B cell (primary cell): ENCODE results near the gene GATA5. TPM values are rescaled to one million over a fixed set of nuclear protein-coding genes. Genes with fewer than 3 reads are reported as not detected.

ENCODE experiments used
- ATAC-seq: fragments of 200-7000 bp; cut with Tn5 transposase; one replicate; pipeline ENCODE4 v1.10.0; 2021; ENCODE audit warnings: low read depth, mild to moderate bottlenecking, moderate number of reproducible peaks, moderate library complexity
- CTCF ChIA-PET: fragments of 350-600 bp; sonication (Branson Sonifier 250); formaldehyde crosslinking; loops from one replicate; lab custom pipeline; 2021; ENCODE audit warnings: antibody characterized with exemption, inconsistent platforms; lab: Charles Lee
- POLR2A ChIA-PET: fragments of 350-600 bp; sonication (Branson Sonifier 250); formaldehyde crosslinking; loops from one replicate; lab custom pipeline; 2021; ENCODE audit warnings: antibody characterized with exemption; lab: Charles Lee
- DNase-seq: peaks from one replicate; pipeline ENCODE4 v3.0.0; 2013
- H2AFZ ChIP-seq: 2 replicates; pipeline ENCODE4 v1.6.1; 2012; ENCODE audit warnings: mild to moderate bottlenecking, low read depth, low read length; ENCODE audit not compliant: insufficient read depth, poor library complexity, severe bottlenecking
- H3K27ac ChIP-seq, 2 donors: 1 replicate in 1 of 2; 2 replicates in 1 of 2; pipeline ENCODE4 v1.5.1; 2012 to 2013; ENCODE audit warnings: low read length in 2 of 2, mild to moderate bottlenecking in 2 of 2, moderate library complexity in 1 of 2
- H3K27me3 ChIP-seq, 4 experiments: fragments of 200-600 bp in 1 of 4; sonication (generic) in 1 of 4; replicated peaks in 1 of 4; 1 replicate in 2 of 4; 2 replicates in 2 of 4; pipeline versions ENCODE4 v1.6.1 to v1.7.0; 2013 to 2016; ENCODE audit warnings: low read length in 3 of 4, mild to moderate bottlenecking in 2 of 4, mixed read lengths in 1 of 4, moderate library complexity in 1 of 4; ENCODE audit not compliant: insufficient read depth in 4 of 4, control insufficient read depth in 3 of 4; ENCODE audit errors: control extremely low read depth in 1 of 4
- H3K36me3 ChIP-seq, 2 experiments: replicated peaks in 1 of 2; 1 replicate in 1 of 2; 2 replicates in 1 of 2; pipeline versions ENCODE4 v1.6.1 to v1.7.1; 2013; ENCODE audit warnings: low read length in 1 of 2; ENCODE audit not compliant: insufficient read depth in 2 of 2, control insufficient read depth in 1 of 2; ENCODE audit errors: control extremely low read depth in 1 of 2, extremely low read depth in 1 of 2
- H3K4me1 ChIP-seq, 2 donors: fragments of 200-600 bp in 1 of 2; sonication (generic) in 1 of 2; 1 replicate in 1 of 2; 2 replicates in 1 of 2; pipeline versions ENCODE4 v1.5.1 to v1.6.1; 2013 to 2017; ENCODE audit warnings: low read length in 2 of 2; ENCODE audit not compliant: control insufficient read depth in 2 of 2, insufficient read depth in 2 of 2
- H3K4me2 ChIP-seq: replicated peaks from 2 replicates; pipeline ENCODE3; 2012; ENCODE audit warnings: mild to moderate bottlenecking, low read depth, low read length; ENCODE audit not compliant: poor library complexity, severe bottlenecking
- H3K4me3 ChIP-seq, 5 experiments: fragments of 200-600 bp in 1 of 5; sonication (generic) in 1 of 5; 1 replicate in 3 of 5; 2 replicates in 2 of 5; pipeline versions ENCODE4 v1.5.1 to v1.7.0; 2011 to 2016; ENCODE audit warnings: low read length in 4 of 5, mild to moderate bottlenecking in 4 of 5, low read depth in 2 of 5, control low read depth in 1 of 5, moderate library complexity in 1 of 5; ENCODE audit not compliant: insufficient read depth in 1 of 5; ENCODE audit errors: control extremely low read depth in 1 of 5, extremely low read depth in 1 of 5
- H3K79me2 ChIP-seq: fragments of 200-600 bp; sonication (generic); one replicate; pipeline ENCODE4 v1.6.0; 2016; ENCODE audit warnings: low read length; ENCODE audit not compliant: control insufficient read depth, insufficient read depth
- H3K9ac ChIP-seq: fragments of 200-600 bp; sonication (generic); 2 replicates; pipeline ENCODE4 v1.6.1; 2017; ENCODE audit warnings: mild to moderate bottlenecking, low read length, moderate library complexity
- H3K9me3 ChIP-seq, 3 donors: one replicate each; pipeline versions ENCODE4 v1.6.1 to v1.7.1; 2013; ENCODE audit warnings: low read length in 2 of 3; ENCODE audit not compliant: control insufficient read depth in 2 of 3, insufficient read depth in 1 of 3; ENCODE audit errors: control extremely low read depth in 1 of 3
- H4K20me1 ChIP-seq: 2 replicates; pipeline ENCODE4 v1.6.0; 2012; ENCODE audit warnings: mild to moderate bottlenecking, low read length; ENCODE audit not compliant: insufficient read depth, control insufficient read depth, poor library complexity, severe bottlenecking
- H3K27ac Mint-ChIP-seq: one replicate; pipeline ENCODE4 v1.8.0; 2021; ENCODE audit warnings: mixed read lengths
- H3K27me3 Mint-ChIP-seq: one replicate; pipeline ENCODE4 v1.8.0; 2021; ENCODE audit warnings: mixed read lengths
- H3K4me1 Mint-ChIP-seq: one replicate; pipeline ENCODE4 v1.8.0; 2021; ENCODE audit warnings: mixed read lengths
- H3K4me3 Mint-ChIP-seq: one replicate; pipeline ENCODE4 v1.8.0; 2021; ENCODE audit warnings: mixed read lengths
- H3K9me3 Mint-ChIP-seq: one replicate; pipeline ENCODE4 v1.8.0; 2022; ENCODE audit warnings: mixed read lengths; ENCODE audit not compliant: insufficient read depth
- EZH2 ChIP-seq: IDR thresholded peaks from 2 replicates; pipeline ENCODE4 v1.6.1; 2012; ENCODE audit warnings: borderline replicate concordance, low read depth, mild to moderate bottlenecking, moderate library complexity, low read length; ENCODE audit not compliant: insufficient read depth, poor library complexity, severe bottlenecking
- WGBS: methylation state at CpG from one replicate; pipeline ENCODE4 v1.1.5; 2013; ENCODE audit warnings: missing lambda C conversion rate; ENCODE audit not compliant: insufficient coverage; 5-methylcytosine and 5-hydroxymethylcytosine counted together
- intact Hi-C: fragments of 100-400 bp; cut with micrococcal nuclease; formaldehyde crosslinking; loops from one replicate; pipeline ENCODE4 v1.10.0; 2022
- polyA plus RNA-seq: library from polyadenylated mRNA; depleted of rRNA; stranded (reverse); fragments of >200 nt; gene quantifications from 2 replicates; pipeline ENCODE4 v1.2.3, GENCODE V29; 2012
- total RNA-seq, 2 donors: library from RNA; stranded (reverse); fragments of 120-200 nt in 1 of 2; gene quantifications; 1 replicate in 1 of 2; 2 replicates in 1 of 2; pipeline versions ENCODE4 v1.2.3 to v1.2.4, GENCODE V29; 2013 to 2022
- TF ChIP-seq, protein P1 (sequence below): fragments of 200-600 bp; IDR thresholded peaks from one replicate; pipeline ENCODE4 v1.8.0; 2022; ENCODE audit warnings: antibody characterized with exemption, mild to moderate bottlenecking

Gene GATA5
- total and polyA plus RNA-seq, 2 donors (not counting 1 experiment from before 2014, with no cell fraction given): not detected

GRCh38 chr20:62430866-62431447 lies 44.8 kb downstream of the GATA5 start:
- no peaks in the 10 kb centered on the region for H3K36me3 ChIP-seq
- POLR2A ChIA-PET: no interaction called here
- Mint-ChIP-seq H3K27ac (no peak overlapping the region), H3K27me3 (peaks cover 41% of the 10 kb centered on the region), H3K9me3 (no peaks in the 10 kb centered on the region), H3K4me1 (no peaks in the 10 kb centered on the region), H3K4me3 (no peak overlapping the region)
- H3K9me3 ChIP-seq: peaks cover 0 to 3% (median 0%) of the 10 kb centered on the region in 3 donors
- H4K20me1 ChIP-seq: no peaks in the 10 kb centered on the region
- no peak overlapping the region for H3K27ac ChIP-seq
- intact Hi-C loops: no loop called here
- no peaks in the 10 kb centered on the region for H3K79me2 ChIP-seq
- ATAC-seq (no peak), DNase-seq (no peak)
- WGBS: 83% methylated on average over 22 of the region's 23 CpGs
- no peak overlapping the region for H2AFZ ChIP-seq
- H3K9ac ChIP-seq: no peak overlapping the region
- no peak overlapping the region for H3K4me3 ChIP-seq
- H3K4me1 ChIP-seq: no peaks in the 10 kb centered on the region
- peaks cover 0 to 9% (median 0%) of the 10 kb centered on the region in 4 experiments for H3K27me3 ChIP-seq
- CTCF ChIA-PET: no interaction called here
- TF ChIP-seq, protein P1, sequence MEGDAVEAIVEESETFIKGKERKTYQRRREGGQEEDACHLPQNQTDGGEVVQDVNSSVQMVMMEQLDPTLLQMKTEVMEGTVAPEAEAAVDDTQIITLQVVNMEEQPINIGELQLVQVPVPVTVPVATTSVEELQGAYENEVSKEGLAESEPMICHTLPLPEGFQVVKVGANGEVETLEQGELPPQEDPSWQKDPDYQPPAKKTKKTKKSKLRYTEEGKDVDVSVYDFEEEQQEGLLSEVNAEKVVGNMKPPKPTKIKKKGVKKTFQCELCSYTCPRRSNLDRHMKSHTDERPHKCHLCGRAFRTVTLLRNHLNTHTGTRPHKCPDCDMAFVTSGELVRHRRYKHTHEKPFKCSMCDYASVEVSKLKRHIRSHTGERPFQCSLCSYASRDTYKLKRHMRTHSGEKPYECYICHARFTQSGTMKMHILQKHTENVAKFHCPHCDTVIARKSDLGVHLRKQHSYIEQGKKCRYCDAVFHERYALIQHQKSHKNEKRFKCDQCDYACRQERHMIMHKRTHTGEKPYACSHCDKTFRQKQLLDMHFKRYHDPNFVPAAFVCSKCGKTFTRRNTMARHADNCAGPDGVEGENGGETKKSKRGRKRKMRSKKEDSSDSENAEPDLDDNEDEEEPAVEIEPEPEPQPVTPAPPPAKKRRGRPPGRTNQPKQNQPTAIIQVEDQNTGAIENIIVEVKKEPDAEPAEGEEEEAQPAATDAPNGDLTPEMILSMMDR: no peak
- no peak for TF ChIP-seq EZH2
- no peak overlapping the region for H3K4me2 ChIP-seq

DNA sequence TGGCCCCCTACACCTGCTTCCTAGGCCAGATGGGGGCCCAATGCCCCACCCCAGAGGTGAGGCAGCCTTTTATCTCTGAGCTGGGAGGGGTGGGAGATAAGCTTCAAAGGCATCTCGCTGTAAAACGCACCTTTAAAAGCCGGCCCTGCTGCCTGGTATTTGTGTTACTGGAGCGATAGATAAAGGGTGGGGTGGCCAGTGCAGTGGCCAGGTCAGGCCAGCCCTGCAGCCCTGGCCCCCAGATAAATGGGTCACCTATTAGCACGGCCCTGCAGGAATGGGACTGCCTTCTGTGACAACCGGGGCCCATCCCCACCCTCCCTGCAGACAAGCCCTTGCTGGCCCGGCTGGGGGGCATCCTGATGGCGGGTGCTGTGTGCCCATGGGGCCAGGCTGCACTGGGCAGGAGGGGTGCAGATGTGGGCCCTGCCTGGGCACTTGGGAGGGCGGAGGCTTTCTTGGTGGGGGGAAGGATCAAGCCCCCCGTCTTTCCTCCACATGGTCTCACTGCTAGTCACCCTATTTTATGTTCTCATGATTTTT lies 45.4 kb downstream of the GATA5 start:
- Histone ChIP-seq H3K4me1 (no peaks in the 10 kb centered on the region), H3K4me2 (no peak overlapping the region), H4K20me1 (no peaks in the 10 kb centered on the region), H3K36me3 (no peaks in the 10 kb centered on the region), H3K27me3 (peaks cover 0 to 7% (median 0%) of the 10 kb centered on the region in 4 experiments), H3K79me2 (no peaks in the 10 kb centered on the region), H2AFZ (no peak overlapping the region), H3K4me3 (no peak overlapping the region), H3K9me3 (peaks cover 0 to 7% (median 0%) of the 10 kb centered on the region in 3 donors), H3K9ac (no peak overlapping the region), H3K27ac (no peak overlapping the region)
- no peak for TF ChIP-seq EZH2
- TF ChIP-seq, protein P1: no peak
- 85% methylated on average over 5 of the region's 10 CpGs for WGBS
- ATAC-seq (no peak), DNase-seq (no peak)
- intact Hi-C loops: no loop called here
- Mint-ChIP-seq H3K27me3 (peaks cover 36% of the 10 kb centered on the region), H3K4me3 (no peak overlapping the region), H3K9me3 (no peaks in the 10 kb centered on the region), H3K27ac (no peak overlapping the region), H3K4me1 (no peaks in the 10 kb centered on the region)
- ChIA-PET POLR2A (no interaction called here), CTCF (no interaction called here)
